ENCODE measurements around the gene SYNE1.
"Not testable (repeated sequence)": the region's sequence is repeated elsewhere in the genome, so short reads cannot be mapped to it uniquely, and the experiment has no call there.

The SYNE1 gene

GRCh38 chr6:152078804-152079203 is 558.4 kb downstream of the SYNE1 start:
- no peak for DNase-seq (ENCODE audit: low read depth, low spot score)
- no peak overlapping the region for H3K4me3 ChIP-seq (ENCODE audit: low read depth, low read length)
- no peak for TF ChIP-seq CTCF (IDR thresholded peaks at IDR 0.05; ENCODE audit: insufficient read depth, low read length, missing control alignments)
- ChIA-PET CTCF (interaction anchor here (0.9 kb wide), 1 partner anchor 9 kb away, joined by 3 read pairs; no protein-coding TSS in a partner anchor), POLR2A (no interaction called here)

- no peak for DNase-seq (ENCODE audit: low read depth, low spot score)
- ChIA-PET POLR2A (no interaction called here), CTCF (no interaction called here)
- TF ChIP-seq CTCF (IDR thresholded peaks at IDR 0.05; ENCODE audit: insufficient read depth, low read length, missing control alignments) = no peak
- no peak overlapping the region for H3K4me3 ChIP-seq (ENCODE audit: low read depth, low read length)
These were observed 559.2 kb downstream of the SYNE1 start for GRCh38 chr6:152078001-152078400.

- H3K4me3 ChIP-seq (ENCODE audit: low read depth, low read length); DNase-seq (ENCODE audit: low read depth, low spot score); POLR2A ChIA-PET; CTCF ChIA-PET: not testable (repeated sequence)
These were observed 560.9 kb downstream of the SYNE1 start for GRCh38 chr6:152076242-152076641.

GRCh38 chr6:152071843-152072242 is 565.3 kb downstream of the SYNE1 start:
- ChIA-PET CTCF (no interaction called here), POLR2A (no interaction called here)
- H3K4me3 ChIP-seq (ENCODE audit: low read depth, low read length) = no peak overlapping the region
- no peak for TF ChIP-seq CTCF (IDR thresholded peaks at IDR 0.05; ENCODE audit: insufficient read depth, low read length, missing control alignments)
- DNase-seq (ENCODE audit: low read depth, low spot score) = no peak
